ENCODE results near the gene DCLK3. TPM values are rescaled to one million over a fixed set of nuclear protein-coding genes. Genes with fewer than 3 reads are reported as not detected.
A peak's percentile ranks its signal among the peaks of the same experiment; 100 is the strongest.

Gene DCLK3
- total and polyA plus RNA-seq, 2 of the 4 experiments (the other 2 are of a cell fraction) = not detected

GRCh38 chr3:36796881-36797280 is 32.5 kb upstream of the DCLK3 start:
- BruUV-seq (replicated peaks) = no TSS peak
- no peak overlapping the region for H3K4ac ChIP-seq (ENCODE audit: low read depth, low read length)
- no peak overlapping the region for H2AK5ac ChIP-seq (ENCODE audit: low read depth, low read length)
- H3K27me3 ChIP-seq (ENCODE audit: control insufficient read depth, insufficient read depth, low read length) = no peaks in the 10 kb centered on the region
- no peak overlapping the region for H4K91ac ChIP-seq (ENCODE audit: insufficient read depth, low read depth, low read length)
- no peak overlapping the region for H4K5ac ChIP-seq (ENCODE audit: low read depth, low read length)
- H3K4me3 ChIP-seq (ENCODE audit: insufficient read depth, low read depth, low read length) = no peak overlapping the region
- POLR2A ChIA-PET (ENCODE audit: unreplicated experiment) = no interaction called here
- no peak overlapping the region for H2BK5ac ChIP-seq (ENCODE audit: low read depth, low read length, poor library complexity, severe bottlenecking)
- DNase-seq (peak; percentile 37), ATAC-seq (ENCODE audit: low read depth) (no peak)
- no peak overlapping the region for H3K27ac ChIP-seq (ENCODE audit: insufficient read depth, low read length)
- no peaks in the 10 kb centered on the region for H3K36me3 ChIP-seq (ENCODE audit: control insufficient read depth, insufficient read depth, low read length)
- TF ChIP-seq RFX5 (IDR thresholded peaks at IDR 0.05; ENCODE audit: low read depth, low read length) (no peak), CEBPB (IDR thresholded peaks at IDR 0.05; ENCODE audit: low read depth, low read length) (no peak), CTCF (conservative IDR thresholded peaks at IDR 0.05; ENCODE audit: low read depth, low read length) (no peak), NFE2L2 (IDR thresholded peaks at IDR 0.05; ENCODE audit: low read depth, low read length) (no peak), SMC3 (IDR thresholded peaks at IDR 0.05; ENCODE audit: low read depth, low read length) (no peak), USF2 (IDR thresholded peaks at IDR 0.05; ENCODE audit: low read depth, low read length) (no peak), ELK1 (IDR thresholded peaks at IDR 0.05; ENCODE audit: borderline replicate concordance, low read depth, low read length) (no peak), BHLHE40 (IDR thresholded peaks at IDR 0.05; ENCODE audit: low read depth, low read length) (no peak), CHD1 (IDR thresholded peaks at IDR 0.05; ENCODE audit: low read depth, low read length) (no peak), POLR2A (IDR thresholded peaks at IDR 0.05; ENCODE audit: low read depth, low read length) (no peak), MAZ (IDR thresholded peaks at IDR 0.05; ENCODE audit: borderline replicate concordance, low read depth, low read length) (no peak), MAFK (IDR thresholded peaks at IDR 0.05; ENCODE audit: low read depth, low read length) (no peak), FOS (IDR thresholded peaks at IDR 0.05; ENCODE audit: low read depth, low read length) (no peak), RCOR1 (IDR thresholded peaks at IDR 0.05; ENCODE audit: insufficient replicate concordance, low read length) (no peak), MXI1 (IDR thresholded peaks at IDR 0.05; ENCODE audit: borderline replicate concordance, low read depth, low read length) (no peak), RAD21 (IDR thresholded peaks at IDR 0.05; ENCODE audit: low read length) (no peak)
- no peak overlapping the region for H3K14ac ChIP-seq (replicated peaks; ENCODE audit: low read depth, low read length)
- H4K20me1 ChIP-seq (ENCODE audit: insufficient read depth, low read length) = no peaks in the 10 kb centered on the region
- no peak overlapping the region for H3K56ac ChIP-seq (ENCODE audit: extremely low read depth, insufficient read depth, low read length)
- intact Hi-C loops (cut with micrococcal nuclease) = no loop called here
- no peaks in the 10 kb centered on the region for H3K4me1 ChIP-seq (ENCODE audit: control insufficient read depth, insufficient read depth, low read length)
- no peaks in the 10 kb centered on the region for H3K9me1 ChIP-seq (ENCODE audit: insufficient read depth, low read length)
- no peaks in the 10 kb centered on the region for H3K9me3 ChIP-seq (ENCODE audit: control insufficient read depth, insufficient read depth, low read length)
- no peak overlapping the region for H4K8ac ChIP-seq (ENCODE audit: low read depth in 2 of 2, low read length in 2 of 2)
- H3K23ac ChIP-seq (ENCODE audit: low read depth, low read length) = no peak overlapping the region
- CTCF ChIA-PET = interaction anchor here (0.8 kb wide), 1 partner anchor 126 kb away, joined by 3 read pairs; no protein-coding TSS in a partner anchor
- in situ Hi-C loops (cut with MboI; ENCODE audit: low sequenced_read_pairs) = no loop called here
- H3K18ac ChIP-seq (ENCODE audit: low read depth, low read length) = no peak overlapping the region
- no peak overlapping the region for H2AK9ac ChIP-seq (replicated peaks; ENCODE audit: low read depth, low read length, poor library complexity)
- no peak overlapping the region for H2BK15ac ChIP-seq (ENCODE audit: low read depth, low read length)
- H3K4me2 ChIP-seq (ENCODE audit: low read depth, low read length) = no peak overlapping the region
- no peak overlapping the region for H2AFZ ChIP-seq (replicated peaks; ENCODE audit: low read length, poor library complexity)
- H3K79me1 ChIP-seq (ENCODE audit: low read depth in 1 of 2, low read length in 2 of 2) = no peaks in the 10 kb centered on the region
- no peak overlapping the region for H2BK20ac ChIP-seq (ENCODE audit: low read depth, low read length)
- dilution Hi-C loops (cut with HindIII; ENCODE audit: low sequenced_read_pairs, unreplicated experiment) = no loop called here
- H2BK120ac ChIP-seq (ENCODE audit: low read depth, low read length) = no peak overlapping the region
- H3K9ac ChIP-seq (ENCODE audit: low read depth, low read length) = no peak overlapping the region
